ENCODE measurements around the gene PLXDC2.
A peak's percentile ranks its signal among the peaks of the same experiment; 100 is the strongest.

PLXDC2 gene

DNA sequence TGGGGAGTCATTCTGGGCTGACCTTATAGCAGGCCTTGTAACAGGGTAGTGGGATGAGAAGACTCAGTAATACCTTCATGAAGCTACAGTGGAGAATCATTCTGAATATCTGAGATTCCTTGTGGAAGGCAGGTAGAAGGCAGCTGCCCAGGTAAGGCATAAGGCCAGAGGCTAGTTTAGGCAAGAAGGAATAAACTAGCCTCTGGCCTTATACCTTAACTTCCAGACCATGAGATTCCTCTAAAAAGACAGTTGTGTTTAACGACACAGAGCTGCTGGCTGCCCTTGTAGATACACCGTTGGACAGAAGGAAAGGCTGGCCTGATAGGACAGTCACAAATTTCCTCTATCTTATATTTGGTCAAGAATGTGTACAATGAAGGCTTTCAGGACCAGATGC is 268.2 kb downstream of the PLXDC2 start:
- H3K4me1 Mint-ChIP-seq, result peaks cover 31% of the 10 kb centered on the region
- H3K27me3 Mint-ChIP-seq (ENCODE audit: low read depth), result no peaks in the 10 kb centered on the region
- TF ChIP-seq CTCF (IDR thresholded peaks at IDR 0.05; ENCODE audit: unreplicated experiment in 3 of 3), result no peak
- no peak overlapping the region for H3K4me3 Mint-ChIP-seq
- H3K27ac Mint-ChIP-seq, result peak overlapping the region in 2 of 3 experiments; percentile 35 to 53
- H3K36me3 Mint-ChIP-seq (ENCODE audit: low read depth), result peaks cover 16% of the 10 kb centered on the region
- peaks cover 3% of the 10 kb centered on the region for H3K9me3 Mint-ChIP-seq

DNA sequence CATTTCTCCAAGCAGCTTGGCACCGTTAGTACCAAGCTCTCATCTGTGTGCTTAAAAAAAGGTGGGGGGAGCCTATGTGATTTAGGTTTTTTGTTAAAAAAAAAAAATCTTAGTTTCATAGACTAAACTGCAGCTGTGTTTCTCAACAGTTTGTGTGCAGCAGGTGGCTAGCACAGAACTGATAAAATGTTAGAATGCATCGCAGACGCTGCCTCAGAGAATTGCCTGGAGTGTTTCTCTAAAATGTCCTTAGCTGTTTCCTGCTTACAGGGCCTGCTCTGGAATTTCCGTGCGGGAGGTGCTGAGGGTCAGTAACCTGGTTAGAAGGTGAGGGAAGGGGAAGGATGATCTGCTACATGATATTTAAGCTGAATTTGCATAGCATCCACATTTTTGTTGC is 268.9 kb downstream of the PLXDC2 start:
- Mint-ChIP-seq H3K36me3 (ENCODE audit: low read depth) (peaks cover 10% of the 10 kb centered on the region), H3K27me3 (ENCODE audit: low read depth) (no peaks in the 10 kb centered on the region), H3K4me3 (no peak overlapping the region), H3K9me3 (no peaks in the 10 kb centered on the region), H3K27ac (peak overlapping the region; percentile 53 to 81 (median 61)), H3K4me1 (peaks cover 32% of the 10 kb centered on the region)
- no peak for TF ChIP-seq CTCF (IDR thresholded peaks at IDR 0.05; ENCODE audit: unreplicated experiment in 3 of 3)

- H3K27me3 Mint-ChIP-seq (ENCODE audit: low read depth), result no peaks in the 10 kb centered on the region
- no peaks in the 10 kb centered on the region for H3K9me3 Mint-ChIP-seq
- peaks cover 37% of the 10 kb centered on the region for H3K4me1 Mint-ChIP-seq
- peaks cover 8% of the 10 kb centered on the region for H3K36me3 Mint-ChIP-seq (ENCODE audit: low read depth)
- no peak for TF ChIP-seq CTCF (IDR thresholded peaks at IDR 0.05; ENCODE audit: unreplicated experiment in 3 of 3)
- peak overlapping the region in 1 of 3 experiments; percentile 48 for H3K27ac Mint-ChIP-seq
- H3K4me3 Mint-ChIP-seq, result no peak overlapping the region
Measured at GRCh38 chr10:20087353-20087752, 271.1 kb downstream of the PLXDC2 start.

- H3K9me3 Mint-ChIP-seq, result no peaks in the 10 kb centered on the region
- peak overlapping the region in 1 of 3 experiments; percentile 48 for H3K27ac Mint-ChIP-seq
- no peaks in the 10 kb centered on the region for H3K27me3 Mint-ChIP-seq (ENCODE audit: low read depth)
- H3K36me3 Mint-ChIP-seq (ENCODE audit: low read depth), result peaks cover 8% of the 10 kb centered on the region
- no peak for TF ChIP-seq CTCF (IDR thresholded peaks at IDR 0.05; ENCODE audit: unreplicated experiment in 3 of 3)
- H3K4me1 Mint-ChIP-seq, result peaks cover 37% of the 10 kb centered on the region
- no peak overlapping the region for H3K4me3 Mint-ChIP-seq
Measured at GRCh38 chr10:20088061-20088701, 271.9 kb downstream of the PLXDC2 start.

GRCh38 chr10:20089879-20090278 is 273.6 kb downstream of the PLXDC2 start:
- Mint-ChIP-seq H3K27me3 (ENCODE audit: low read depth) (no peaks in the 10 kb centered on the region), H3K27ac (no peak overlapping the region), H3K36me3 (ENCODE audit: low read depth) (peaks cover 8% of the 10 kb centered on the region), H3K4me3 (no peak overlapping the region), H3K9me3 (no peaks in the 10 kb centered on the region), H3K4me1 (peaks cover 43% of the 10 kb centered on the region)
- TF ChIP-seq CTCF (IDR thresholded peaks at IDR 0.05; ENCODE audit: unreplicated experiment in 3 of 3), result no peak

GRCh38 chr10:20090831-20091230 is 274.6 kb downstream of the PLXDC2 start:
- Mint-ChIP-seq H3K27ac (no peak overlapping the region), H3K36me3 (ENCODE audit: low read depth) (peaks cover 8% of the 10 kb centered on the region), H3K9me3 (no peaks in the 10 kb centered on the region), H3K4me3 (no peak overlapping the region), H3K27me3 (ENCODE audit: low read depth) (no peaks in the 10 kb centered on the region), H3K4me1 (peaks cover 39% of the 10 kb centered on the region)
- no peak for TF ChIP-seq CTCF (IDR thresholded peaks at IDR 0.05; ENCODE audit: unreplicated experiment in 3 of 3)
